ENCODE data around the gene SCGB1C1.
A peak's percentile ranks its signal among the peaks of the same experiment; 100 is the strongest.

SCGB1C1 gene

DNA sequence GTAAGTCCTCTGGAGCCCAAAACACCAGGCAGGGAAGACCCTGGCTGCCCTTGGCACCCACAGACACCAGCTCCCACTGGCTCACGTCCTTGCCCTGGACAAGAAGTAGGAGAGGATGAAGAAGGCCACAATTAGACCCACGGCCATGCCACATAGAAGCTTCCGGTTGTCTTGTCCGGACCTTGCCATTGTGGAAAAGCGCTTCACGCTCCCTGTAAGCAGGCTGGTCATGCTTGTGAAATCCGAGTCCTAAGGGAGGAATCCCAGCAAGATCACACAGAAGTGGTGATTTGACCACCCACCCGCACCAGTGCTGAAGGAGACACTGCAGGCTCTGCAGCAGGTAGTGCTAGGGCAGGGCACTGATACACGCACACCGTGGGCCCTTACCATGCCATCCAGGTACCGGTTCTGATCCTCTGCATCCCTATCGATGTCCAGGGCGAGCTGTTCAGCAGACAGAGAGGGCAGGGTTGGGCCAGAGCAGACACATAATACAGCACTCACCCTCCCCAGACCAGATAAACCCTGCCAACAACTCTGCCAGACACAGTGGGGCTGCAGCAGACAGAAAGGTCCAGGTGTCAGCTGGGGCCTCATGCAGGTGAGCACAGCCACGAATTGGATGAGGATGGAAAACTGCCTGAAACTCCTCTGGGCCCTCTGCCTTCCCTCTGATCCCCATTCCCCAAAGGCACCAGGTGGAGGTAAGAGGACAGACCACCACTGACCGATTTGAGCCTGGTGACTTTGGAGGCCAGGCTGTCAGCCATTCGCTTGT, 12.5 kb downstream of the SCGB1C1 start:
- no peak for DNase-seq

GRCh38 chr11:206002-206384, 13.1 kb downstream of the SCGB1C1 start:
- DNase-seq, result no peak

DNA sequence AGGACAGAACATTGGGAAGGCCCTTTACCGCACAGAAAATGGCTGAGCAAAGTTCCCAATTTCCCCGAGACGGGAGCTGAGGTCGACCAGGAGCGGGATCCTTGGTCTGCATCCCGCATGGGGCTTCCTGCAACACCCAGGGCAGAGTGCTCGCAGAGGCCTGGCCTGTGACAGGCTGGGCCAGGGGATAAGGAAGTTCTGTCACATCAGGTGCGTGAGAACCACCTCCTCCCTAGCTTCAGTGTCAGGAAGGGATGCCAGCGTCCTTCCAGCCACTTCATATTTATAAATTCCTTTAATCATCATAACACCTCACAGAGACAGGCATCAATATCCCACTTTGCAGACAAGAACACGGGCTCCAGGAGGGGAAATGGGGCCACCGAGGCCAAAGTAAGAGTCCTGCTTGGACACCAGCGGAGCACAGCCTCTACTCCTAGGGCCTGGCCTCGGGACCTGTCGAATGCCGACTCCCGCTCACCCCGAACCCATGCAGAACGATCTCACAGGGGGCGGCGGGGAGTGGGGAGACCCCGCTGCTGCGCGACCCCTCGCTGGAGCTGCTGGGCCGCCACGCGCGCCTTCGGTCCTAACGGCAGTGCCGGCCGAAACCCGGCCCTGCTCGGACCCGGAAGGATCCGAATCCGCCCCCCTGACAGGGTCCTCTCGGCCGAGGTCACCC, 13.8 kb downstream of the SCGB1C1 start:
- no peak for DNase-seq

GRCh38 chr11:207208-207862, 14.5 kb downstream of the SCGB1C1 start, which contains the start of the genes BET1L and RIC8A:
Gene BET1L (minus strand): TSS chr11:207399. CDS start chr11:207321, 78 bp downstream.
Gene RIC8A (plus strand): TSS chr11:207708. CDS start chr11:208855, 1,147 bp downstream.
- peak; percentile 95 for DNase-seq

DNA sequence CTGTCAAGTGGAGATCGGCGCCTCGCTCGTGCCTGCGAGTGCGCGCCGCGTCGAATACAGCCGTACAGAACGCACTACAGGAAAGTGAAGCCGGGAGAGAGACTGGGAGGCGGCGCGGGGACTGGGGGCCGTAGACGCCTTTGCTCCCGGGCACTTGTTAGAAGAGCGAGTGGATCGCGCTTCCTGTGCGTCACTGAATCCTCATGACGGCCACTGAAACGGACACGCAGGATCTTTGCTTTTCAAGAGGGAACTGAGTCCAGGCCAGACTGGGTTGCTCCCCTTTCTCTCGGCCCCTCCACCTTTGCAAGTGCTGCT, 14.9 kb downstream of the SCGB1C1 start:
- DNase-seq, result no peak

DNA sequence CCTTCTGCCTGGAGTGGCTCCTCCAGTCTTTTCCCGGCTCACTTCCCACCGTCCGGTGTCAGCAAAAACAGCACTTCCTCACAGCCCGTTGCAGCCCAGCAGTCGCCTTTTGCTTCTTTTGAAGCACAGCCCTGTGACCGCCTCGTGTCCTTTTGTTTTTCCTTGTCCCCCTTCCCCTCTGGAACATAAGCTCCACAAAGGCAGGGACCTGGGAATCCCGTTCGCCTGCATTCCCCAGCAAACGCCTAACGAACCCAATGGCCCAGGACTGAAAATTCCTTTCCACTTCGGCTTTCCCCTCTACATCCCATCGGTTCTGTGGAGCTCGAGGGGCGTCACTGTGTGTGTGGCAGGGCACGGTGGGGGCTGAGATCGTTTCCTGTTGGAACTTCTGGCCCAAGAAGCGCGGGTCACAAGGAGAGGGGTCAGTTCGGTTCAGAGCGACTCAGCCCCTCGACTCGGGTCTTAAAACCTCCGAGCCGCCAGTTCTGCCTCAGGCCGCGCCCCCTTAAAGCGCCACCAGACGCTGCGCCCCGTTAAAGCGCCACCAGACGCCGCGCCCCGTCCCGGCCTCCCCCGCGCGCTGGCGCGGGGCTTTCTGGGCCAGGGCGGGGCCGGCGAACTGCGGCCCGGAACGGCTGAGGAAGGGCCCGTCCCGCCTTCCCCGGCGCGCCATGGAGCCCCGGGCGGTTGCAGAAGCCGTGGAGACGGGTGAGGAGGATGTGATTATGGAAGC, 15.5 kb downstream of the SCGB1C1 start:
- DNase-seq, result peak; percentile 71

DNA sequence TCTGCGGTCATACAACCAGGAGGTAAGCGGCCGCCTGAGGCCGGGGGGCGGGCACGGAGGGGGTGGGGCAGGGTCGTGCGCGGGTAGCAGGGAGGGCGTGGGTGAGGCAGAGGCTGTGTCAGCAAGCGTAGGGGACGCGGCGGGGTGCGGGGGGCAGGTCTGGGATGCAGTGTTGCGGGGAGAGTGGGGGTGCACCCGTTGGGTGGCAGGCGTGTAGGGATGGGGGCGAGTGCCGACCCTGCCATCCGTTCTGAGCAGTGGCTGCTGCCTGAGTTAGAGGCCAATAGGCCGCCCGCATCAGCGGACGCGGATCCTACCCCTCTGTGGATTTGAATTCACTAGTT, 16.0 kb downstream of the SCGB1C1 start:
- DNase-seq, result no peak

DNA sequence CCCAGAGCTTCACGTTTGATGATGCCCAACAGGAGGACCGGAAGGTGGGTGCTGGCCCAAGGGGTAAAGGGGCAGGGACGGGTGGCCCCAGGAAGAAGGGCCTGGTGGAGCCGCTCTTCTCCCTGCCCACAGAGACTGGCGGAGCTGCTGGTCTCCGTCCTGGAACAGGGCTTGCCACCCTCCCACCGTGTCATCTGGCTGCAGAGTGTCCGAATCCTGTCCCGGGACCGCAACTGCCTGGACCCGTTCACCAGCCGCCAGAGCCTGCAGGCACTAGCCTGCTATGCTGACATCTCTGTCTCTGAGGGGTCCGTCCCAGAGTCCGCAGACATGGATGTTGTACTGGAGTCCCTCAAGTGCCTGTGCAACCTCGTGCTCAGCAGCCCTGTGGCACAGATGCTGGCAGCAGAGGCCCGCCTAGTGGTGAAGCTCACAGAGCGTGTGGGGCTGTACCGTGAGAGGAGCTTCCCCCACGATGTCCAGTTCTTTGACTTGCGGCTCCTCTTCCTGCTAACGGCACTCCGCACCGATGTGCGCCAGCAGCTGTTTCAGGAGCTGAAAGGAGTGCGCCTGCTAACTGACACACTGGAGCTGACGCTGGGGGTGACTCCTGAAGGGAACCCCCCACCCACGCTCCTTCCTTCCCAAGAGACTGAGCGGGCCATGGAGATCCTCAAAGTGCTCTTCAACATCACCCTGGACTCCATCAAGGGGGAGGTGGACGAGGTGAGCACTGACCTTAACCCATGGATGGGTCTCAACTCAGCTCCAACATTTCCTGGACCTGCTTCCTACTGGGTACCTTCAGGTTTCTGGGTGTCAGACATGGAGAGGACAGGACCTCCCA, 16.6 kb downstream of the SCGB1C1 start:
- no peak for DNase-seq

DNA sequence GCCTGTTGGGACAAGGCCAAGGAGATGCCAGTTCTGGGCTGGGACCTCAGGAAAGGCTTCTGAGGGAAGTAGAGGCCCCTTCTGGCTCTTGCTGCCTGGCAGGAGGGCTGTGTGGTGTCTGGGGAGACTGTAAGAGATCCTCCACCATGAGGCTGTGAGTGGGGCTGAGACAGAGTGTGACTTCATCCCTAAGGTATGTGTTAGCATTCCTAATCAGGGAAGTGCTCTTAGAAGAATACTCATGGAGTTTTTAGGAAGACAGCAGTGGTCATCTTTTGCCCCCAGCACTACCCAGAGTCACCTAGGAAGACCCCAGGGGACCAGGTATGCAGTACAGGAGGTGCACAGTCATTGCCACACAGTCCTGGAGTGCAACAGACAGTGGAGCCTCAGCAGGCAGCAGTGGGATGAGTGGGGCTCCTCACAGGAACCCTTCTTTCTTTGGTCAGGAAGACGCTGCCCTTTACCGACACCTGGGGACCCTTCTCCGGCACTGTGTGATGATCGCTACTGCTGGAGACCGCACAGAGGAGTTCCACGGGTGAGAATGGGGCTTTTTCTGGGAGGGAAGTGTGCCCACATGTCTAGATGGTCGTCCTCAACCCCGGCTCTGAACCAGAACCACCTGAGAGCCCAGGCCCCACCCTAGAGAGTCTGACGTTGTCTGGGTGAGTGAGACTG, 17.4 kb downstream of the SCGB1C1 start:
- DNase-seq, result no peak

GRCh38 chr11:210803-211180, 17.9 kb downstream of the SCGB1C1 start:
- no peak for DNase-seq

DNA sequence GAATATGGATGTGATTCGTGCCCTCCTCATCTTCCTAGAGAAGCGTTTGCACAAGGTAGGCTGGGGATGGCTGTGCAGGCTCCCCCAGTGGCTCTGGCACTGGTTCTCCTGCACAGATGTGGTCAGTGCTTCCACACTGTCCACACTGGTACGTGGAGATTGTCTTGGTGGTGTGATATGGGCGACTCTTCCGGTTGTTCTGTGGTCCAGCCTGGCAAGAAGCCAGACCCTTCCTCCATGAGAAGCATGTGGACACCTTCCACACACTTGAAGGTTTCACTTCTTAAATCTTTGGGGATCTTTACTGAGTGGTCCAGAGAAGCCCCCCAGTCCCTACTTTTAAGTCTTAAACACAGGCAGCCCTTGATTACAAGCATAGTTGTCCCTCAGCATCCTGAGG, 18.4 kb downstream of the SCGB1C1 start:
- no peak for DNase-seq

GRCh38 chr11:211741-212140, 18.9 kb downstream of the SCGB1C1 start:
- no peak for DNase-seq

DNA sequence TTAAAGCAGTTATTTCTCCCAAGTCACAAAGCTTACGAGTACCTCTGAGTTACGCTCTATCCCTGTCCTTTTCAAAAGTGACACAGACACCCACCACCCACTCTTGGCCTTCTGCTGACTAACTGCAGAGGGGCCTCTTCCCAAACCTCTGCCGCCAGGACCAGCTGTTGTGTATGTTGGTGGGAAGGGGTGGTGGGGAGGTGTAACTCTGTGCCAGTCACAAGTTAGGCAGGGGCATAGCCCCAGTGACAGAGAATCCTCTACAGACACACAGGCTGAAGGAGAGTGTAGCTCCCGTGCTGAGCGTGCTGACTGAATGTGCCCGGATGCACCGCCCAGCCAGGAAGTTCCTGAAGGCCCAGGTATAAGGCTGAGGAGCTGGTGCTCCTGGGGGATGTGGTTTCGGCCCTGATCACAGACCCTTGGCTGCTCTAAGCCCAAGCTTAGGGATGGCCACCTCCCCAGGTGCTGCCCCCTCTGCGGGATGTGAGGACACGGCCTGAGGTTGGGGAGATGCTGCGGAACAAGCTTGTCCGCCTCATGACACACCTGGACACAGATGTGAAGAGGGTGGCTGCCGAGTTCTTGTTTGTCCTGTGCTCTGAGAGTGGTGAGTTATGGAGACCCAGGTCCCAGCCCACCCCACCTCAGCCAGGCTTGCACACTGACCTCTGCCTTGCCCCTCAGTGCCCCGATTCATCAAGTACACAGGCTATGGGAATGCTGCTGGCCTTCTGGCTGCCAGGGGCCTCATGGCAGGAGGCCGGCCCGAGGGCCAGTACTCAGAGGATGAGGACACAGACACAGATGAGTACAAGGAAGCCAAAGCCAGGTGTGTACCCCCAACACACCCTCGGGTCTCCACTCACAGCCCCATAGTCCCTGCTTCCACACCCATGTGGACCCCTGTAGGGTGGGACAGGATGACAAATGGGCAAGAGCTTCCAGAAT, 19.5 kb downstream of the SCGB1C1 start:
- no peak for DNase-seq

GRCh38 chr11:213111-213510, 20.2 kb downstream of the SCGB1C1 start:
- DNase-seq, result no peak

GRCh38 chr11:214083-214482, 21.2 kb downstream of the SCGB1C1 start:
- DNase-seq, result no peak

- no peak for DNase-seq
Observed at GRCh38 chr11:215581-216037, 22.7 kb downstream of the SCGB1C1 start.

DNA sequence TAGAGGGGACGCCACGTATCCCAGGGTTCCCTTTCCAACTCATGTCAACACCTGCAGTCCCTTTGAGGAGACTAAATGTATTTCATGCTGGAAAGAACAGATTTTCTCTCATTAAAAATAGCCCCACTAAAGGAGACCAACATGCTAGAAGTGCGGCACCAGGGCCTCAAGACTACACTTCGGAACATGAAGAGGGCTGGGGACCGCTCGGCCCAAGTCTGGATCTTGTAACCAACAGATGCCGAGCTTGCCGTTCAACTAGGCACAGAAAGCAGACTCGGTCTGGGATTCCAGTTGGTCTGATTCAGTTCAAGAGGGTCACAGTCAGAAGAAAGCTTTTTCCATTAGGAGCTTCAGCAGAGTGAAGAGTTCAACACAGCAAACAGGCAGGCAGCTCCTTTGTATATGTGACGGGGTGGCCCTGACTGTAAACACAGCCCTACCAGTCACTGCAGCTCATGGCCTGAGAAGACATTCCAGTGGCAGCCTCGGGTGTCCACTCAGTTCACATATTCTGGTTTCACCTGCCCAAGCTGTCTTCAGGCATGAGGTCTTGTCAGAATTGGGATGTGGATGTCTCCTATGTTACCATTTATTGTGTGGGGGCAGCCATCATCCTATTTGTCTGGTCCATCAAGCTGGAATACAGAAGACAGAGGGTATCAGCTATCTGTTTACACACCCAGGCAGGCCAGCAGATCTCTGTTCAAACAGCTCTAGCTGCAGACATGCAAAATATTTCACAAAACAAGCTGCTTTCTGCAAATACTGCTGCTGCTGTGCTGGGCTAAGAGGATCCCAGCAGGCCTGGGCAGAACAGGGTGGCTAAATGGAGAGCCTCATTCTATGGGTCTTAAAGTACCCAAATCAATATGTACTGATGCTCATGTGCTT, 23.4 kb downstream of the SCGB1C1 start:
- DNase-seq, result no peak

- no peak for DNase-seq
Observed at GRCh38 chr11:217704-218103, 24.8 kb downstream of the SCGB1C1 start.

- no peak for DNase-seq
Observed at GRCh38 chr11:218815-219593, 26.1 kb downstream of the SCGB1C1 start.
